IMR-90 (cell line): ENCODE measurements around the gene ADRA2A. TPM values are rescaled to one million over a fixed set of nuclear protein-coding genes. Genes with fewer than 3 reads are reported as not detected.

Source experiments
- ATAC-seq: fragments of 200-7000 bp; cut with Tn5 transposase; 2 replicates; pipeline ENCODE4 v1.9.1; 2020; ENCODE audit warnings: low read depth, mild to moderate bottlenecking, moderate library complexity
- BruUV-seq: library from RNA; stranded (reverse); fragments of 400-500 nt; replicated peaks from 2 replicates; lab custom pipeline; 2021; lab: Mats Ljungman, UMichigan
- CTCF ChIA-PET: fragments of 300-600 bp; formaldehyde crosslinking; extraction: SDS; loops from one replicate; lab custom pipeline; 2021; ENCODE audit warnings: antibody characterized with exemption; lab: Yijun Ruan, JAX
- POLR2A ChIA-PET: fragments of 300-600 bp; sonication (Branson Sonifier 250); formaldehyde crosslinking; loops from one replicate; lab custom pipeline; 2022; ENCODE audit warnings: antibody characterized with exemption; ENCODE audit not compliant: unreplicated experiment; lab: Charles Lee
- DNase-seq: peaks from one replicate; pipeline ENCODE4 v3.0.0; 2013
- H2AFZ ChIP-seq: replicated peaks from 2 replicates; pipeline ENCODE3; 2013; ENCODE audit warnings: low read length, mild to moderate bottlenecking; ENCODE audit not compliant: poor library complexity
- H2AK5ac ChIP-seq: 2 replicates; pipeline ENCODE4 v1.6.1; 2013; ENCODE audit warnings: low read depth, low read length, inconsistent platforms
- H2AK9ac ChIP-seq: replicated peaks from 2 replicates; pipeline ENCODE3; 2013; ENCODE audit warnings: mild to moderate bottlenecking, low read depth, low read length, moderate library complexity; ENCODE audit not compliant: poor library complexity
- H2BK120ac ChIP-seq: 2 replicates; pipeline ENCODE4 v1.6.1; 2013; ENCODE audit warnings: low read depth, low read length, inconsistent platforms
- H2BK15ac ChIP-seq: 3 replicates; pipeline ENCODE4 v1.6.1; 2013; ENCODE audit warnings: low read depth, low read length, inconsistent platforms
- H2BK20ac ChIP-seq: 2 replicates; pipeline ENCODE4 v1.6.1; 2013; ENCODE audit warnings: low read depth, mild to moderate bottlenecking, inconsistent platforms, low read length, moderate library complexity
- H2BK5ac ChIP-seq: 2 replicates; pipeline ENCODE4 v1.6.1; 2013; ENCODE audit warnings: mild to moderate bottlenecking, low read depth, low read length, inconsistent platforms; ENCODE audit not compliant: poor library complexity, severe bottlenecking
- H3K14ac ChIP-seq: replicated peaks from 2 replicates; pipeline ENCODE4 v1.6.1; 2013; ENCODE audit warnings: low read depth, low read length, inconsistent platforms
- H3K18ac ChIP-seq: 2 replicates; pipeline ENCODE4 v1.6.1; 2013; ENCODE audit warnings: low read depth, low read length, control low read depth
- H3K23ac ChIP-seq: 2 replicates; pipeline ENCODE4 v1.6.1; 2013; ENCODE audit warnings: low read depth, low read length, inconsistent platforms
- H3K27ac ChIP-seq: 2 replicates; pipeline ENCODE4 v1.5.1; 2013; ENCODE audit warnings: mild to moderate bottlenecking, control low read depth, low read length; ENCODE audit not compliant: insufficient read depth
- H3K27me3 ChIP-seq: 2 replicates; pipeline ENCODE4 v1.6.1; 2013; ENCODE audit warnings: low read length; ENCODE audit not compliant: control insufficient read depth, insufficient read depth
- H3K36me3 ChIP-seq: 2 replicates; pipeline ENCODE4 v1.6.1; 2013; ENCODE audit warnings: low read length, mixed read lengths; ENCODE audit not compliant: control insufficient read depth, insufficient read depth
- H3K4ac ChIP-seq: 2 replicates; pipeline ENCODE4 v1.6.1; 2013; ENCODE audit warnings: low read depth, low read length, inconsistent platforms
- H3K4me1 ChIP-seq: 2 replicates; pipeline ENCODE4 v1.6.1; 2013; ENCODE audit warnings: low read length, mixed read lengths; ENCODE audit not compliant: control insufficient read depth, insufficient read depth
- H3K4me2 ChIP-seq: 2 replicates; pipeline ENCODE4 v1.6.1; 2013; ENCODE audit warnings: low read depth, mild to moderate bottlenecking, control low read depth, low read length, moderate library complexity
- H3K4me3 ChIP-seq: 2 replicates; pipeline ENCODE4 v1.5.1; 2013; ENCODE audit warnings: low read depth, mild to moderate bottlenecking, control low read depth, low read length, moderate library complexity; ENCODE audit not compliant: insufficient read depth
- H3K56ac ChIP-seq: 2 replicates; pipeline ENCODE4 v1.6.1; 2013; ENCODE audit warnings: low read length, inconsistent platforms; ENCODE audit not compliant: insufficient read depth; ENCODE audit errors: extremely low read depth
- H3K79me1 ChIP-seq, 2 experiments: 2 replicates each; pipeline ENCODE4 v1.6.1; 2013; ENCODE audit warnings: low read length in 2 of 2, inconsistent platforms in 1 of 2, low read depth in 1 of 2
- H3K9ac ChIP-seq: 2 replicates; pipeline ENCODE4 v1.6.1; 2013; ENCODE audit warnings: low read depth, low read length, control low read depth
- H3K9me1 ChIP-seq: 2 replicates; pipeline ENCODE4 v1.6.1; 2013; ENCODE audit warnings: low read length, inconsistent platforms; ENCODE audit not compliant: insufficient read depth
- H3K9me3 ChIP-seq: 2 replicates; pipeline ENCODE4 v1.6.1; 2013; ENCODE audit warnings: low read length; ENCODE audit not compliant: control insufficient read depth, insufficient read depth
- H4K20me1 ChIP-seq: 2 replicates; pipeline ENCODE4 v1.6.1; 2013; ENCODE audit warnings: low read length, inconsistent platforms; ENCODE audit not compliant: insufficient read depth
- H4K5ac ChIP-seq: 2 replicates; pipeline ENCODE4 v1.6.1; 2013; ENCODE audit warnings: mild to moderate bottlenecking, low read depth, low read length, control low read depth
- H4K8ac ChIP-seq, 2 experiments: 2 replicates each; pipeline ENCODE4 v1.6.1; 2013; ENCODE audit warnings: low read depth in 2 of 2, low read length in 2 of 2, control low read depth in 1 of 2, inconsistent platforms in 1 of 2
- H4K91ac ChIP-seq: 2 replicates; pipeline ENCODE4 v1.6.1; 2013; ENCODE audit warnings: low read depth, low read length, inconsistent platforms; ENCODE audit not compliant: insufficient read depth
- CTCF ChIP-seq: conservative IDR thresholded peaks from 2 replicates; pipeline ENCODE4 v1.5.1; 2012; ENCODE audit warnings: mild to moderate bottlenecking, low read depth, low read length, improper control_type of control experiment
- MAFK ChIP-seq: IDR thresholded peaks from 2 replicates; pipeline ENCODE4 v1.6.1; 2012; ENCODE audit warnings: low read depth, low read length, improper control_type of control experiment
- MXI1 ChIP-seq: IDR thresholded peaks from 2 replicates; pipeline ENCODE4 v1.6.1; 2012; ENCODE audit warnings: low read depth, mild to moderate bottlenecking, low read length, moderate library complexity, borderline replicate concordance
- POLR2A ChIP-seq: IDR thresholded peaks from 2 replicates; pipeline ENCODE4 v1.6.1; 2012; ENCODE audit warnings: mild to moderate bottlenecking, low read depth, low read length
- RAD21 ChIP-seq: IDR thresholded peaks from 2 replicates; pipeline ENCODE4 v1.6.1; 2012; ENCODE audit warnings: low read length, improper control_type of control experiment
- RFX5 ChIP-seq: IDR thresholded peaks from 2 replicates; pipeline ENCODE4 v1.8.0; 2012; ENCODE audit warnings: low read depth, mild to moderate bottlenecking, low read length, moderate library complexity
- SMC3 ChIP-seq: fragments of 150-350 bp; IDR thresholded peaks from 2 replicates; pipeline ENCODE4 v1.6.1; 2016; ENCODE audit warnings: low read depth, mild to moderate bottlenecking, antibody characterized with exemption, low read length, moderate library complexity
- USF2 ChIP-seq: fragments of 150-350 bp; IDR thresholded peaks from 2 replicates; pipeline ENCODE4 v1.6.1; 2017; ENCODE audit warnings: mild to moderate bottlenecking, antibody characterized with exemption, low read length, low read depth
- WGBS, 2 experiments: methylation state at CpG; one replicate each; pipeline versions ENCODE4 v1.1.5 to v1.1.7; 2013; ENCODE audit warnings: missing lambda C conversion rate in 2 of 2; ENCODE audit not compliant: insufficient read length in 1 of 2; ENCODE audit errors: extremely low coverage in 2 of 2; 5-methylcytosine and 5-hydroxymethylcytosine counted together
- dilution Hi-C: fragments of 300-500 bp; cut with HindIII; formaldehyde crosslinking; loops from one replicate; pipeline ENCODE4 v1.14.3; 2018; ENCODE audit warnings: low sequenced_read_pairs; ENCODE audit not compliant: unreplicated experiment
- in situ Hi-C: fragments of 300-500 bp; cut with MboI; formaldehyde crosslinking; loops from 3 replicates; pipeline ENCODE4 v1.14.3; 2019; ENCODE audit warnings: low sequenced_read_pairs, inconsistent platforms, mixed read lengths
- intact Hi-C: fragments of 100-400 bp; cut with micrococcal nuclease; formaldehyde crosslinking; loops from 2 replicates; pipeline ENCODE4 v1.10.0; 2022
- polyA plus RNA-seq, 3 experiments: library from polyadenylated mRNA; depleted of rRNA; stranded (reverse); fragments of >200 nt; gene quantifications; 2 replicates each; pipeline ENCODE4 v1.2.3, GENCODE V29; 2012; ENCODE audit warnings: low replicate concordance in 1 of 3
- total RNA-seq: library from RNA; depleted of rRNA; stranded (reverse); fragments of >200 nt; gene quantifications from 2 replicates; pipeline ENCODE4 v1.2.3, GENCODE V29; 2012

The ADRA2A gene
- total and polyA plus RNA-seq, 2 of the 4 experiments (the other 2 are of a cell fraction): not detected

GRCh38 chr10:111076191-111076681 lies 593 bp upstream of the ADRA2A start:
- Histone ChIP-seq H3K27ac (no peak overlapping the region), H4K20me1 (no peaks in the 10 kb centered on the region), H2AK9ac (peak overlapping the region; percentile 14), H4K5ac (no peak overlapping the region), H3K4me1 (no peaks in the 10 kb centered on the region; the same call in 1 of the 2 replicates), H3K9me1 (no peaks in the 10 kb centered on the region), H2AFZ (peak overlapping the region; percentile 65), H3K9me3 (peaks cover 11% of the 10 kb centered on the region; the same call in 1 of the 2 replicates), H2BK20ac (no peak overlapping the region), H4K91ac (no peak overlapping the region), H2BK120ac (no peak overlapping the region), H3K4me3 (peak overlapping the region; percentile 28), H3K36me3 (no peaks in the 10 kb centered on the region), H3K27me3 (peaks cover 68% of the 10 kb centered on the region), H3K4ac (no peak overlapping the region), H4K8ac (no peak overlapping the region), H3K14ac (no peak overlapping the region), H2AK5ac (no peak overlapping the region), H2BK5ac (no peak overlapping the region), H3K9ac (no peak overlapping the region), H3K4me2 (peak overlapping the region; percentile 84), H3K79me1 (no peaks in the 10 kb centered on the region), H3K23ac (no peak overlapping the region), H3K18ac (no peak overlapping the region), H2BK15ac (no peak overlapping the region), H3K56ac (no peak overlapping the region)
- in situ Hi-C loops (loop anchor here (25.0 kb wide), 1 partner anchor 1236 kb away; no protein-coding TSS in a partner anchor), dilution Hi-C loops (no loop called here), intact Hi-C loops (loop anchor here (2.0 to 10.0 kb wide), 2 partner anchors 519 to 1061 kb away; no protein-coding TSS in a partner anchor)
- peak; percentile 87 for ATAC-seq
- POLR2A ChIA-PET: no interaction called here
- peak; percentile 27 for DNase-seq
- 0% methylated on average over 21 of the region's 39 CpGs; no CpG with 5 or more reads in 1 of the 2 experiments for WGBS, 2 experiments
- BruUV-seq: no TSS peak
- no peak for TF ChIP-seq POLR2A
- peak; percentile 39 for TF ChIP-seq SMC3
- no peak for TF ChIP-seq MAFK
- peak; percentile 55 for TF ChIP-seq RAD21
- no peak for TF ChIP-seq MXI1
- TF ChIP-seq RFX5: no peak
- TF ChIP-seq CTCF: peak; percentile 61
- TF ChIP-seq USF2: no peak
- CTCF ChIA-PET: interaction anchor here (0.6 to 1.8 kb wide), 9 partner anchors 9 to 1061 kb away, joined by 3 to 10 read pairs (median 3); no protein-coding TSS in a partner anchor
